PFSK-1 (cell line): ENCODE data around the gene DIP2C.

Source experiments
- POLR2AphosphoS5 ChIP-seq: IDR thresholded peaks from 2 replicates; pipeline ENCODE4 v1.6.1; 2012; ENCODE audit warnings: low read depth, mild to moderate bottlenecking, control low read depth, low read length, moderate library complexity
- REST ChIP-seq, 2 experiments: IDR thresholded peaks; 2 replicates each; pipeline versions ENCODE4 v1.6.1 to v1.8.0; 2011 to 2012; ENCODE audit warnings: low read depth in 2 of 2, low read length in 2 of 2, control low read depth in 1 of 2, inconsistent platforms in 1 of 2, mild to moderate bottlenecking in 1 of 2, moderate library complexity in 1 of 2; ENCODE audit not compliant: insufficient read depth in 1 of 2
- TAF1 ChIP-seq: IDR thresholded peaks from 2 replicates; pipeline ENCODE4 v1.6.1; 2012; ENCODE audit warnings: low read length, control low read depth, borderline replicate concordance; ENCODE audit not compliant: insufficient read depth

- no peak for TF ChIP-seq TAF1
- no peak for TF ChIP-seq POLR2AphosphoS5
- TF ChIP-seq REST (IDR thresholded peaks at IDR 0.05; ENCODE audit: insufficient read depth in 1 of 2, low read depth in 2 of 2, low read length in 2 of 2): no peak
Observed at GRCh38 chr10:604716-605631, 84.5 kb downstream of the DIP2C start.
